GM12878 (cell line): Measurements from ENCODE around the gene ZNF311. TPM values are rescaled to one million over a fixed set of nuclear protein-coding genes. Genes with fewer than 3 reads are reported as not detected.

Experiments
- ATAC-seq: fragments of 200-7000 bp; cut with Tn5 transposase; 3 replicates; pipeline ENCODE4 v1.9.1; 2020; ENCODE audit warnings: mild to moderate bottlenecking, moderate library complexity
- BruUV-seq: library from RNA; stranded (reverse); fragments of 400-500 nt; replicated peaks from 2 replicates; lab custom pipeline; 2021; lab: Mats Ljungman, UMichigan
- CTCF ChIA-PET: fragments of 300-600 bp; sonication (Branson Sonifier 250); formaldehyde crosslinking; extraction: SDS; loops from one replicate; lab custom pipeline; 2021; ENCODE audit warnings: inconsistent platforms; lab: Yijun Ruan, JAX
- POLR2A ChIA-PET: fragments of 350-600 bp; formaldehyde crosslinking; extraction: SDS; loops from one replicate; lab custom pipeline; 2021; ENCODE audit warnings: inconsistent platforms; lab: Charles Lee
- RAD21 ChIA-PET: fragments of 300-600 bp; sonication (Branson Sonifier 250); formaldehyde crosslinking; loops from one replicate; lab custom pipeline; 2023; ENCODE audit warnings: antibody characterized with exemption; ENCODE audit not compliant: unreplicated experiment; lab: Charles Lee
- SMC1A ChIA-PET: fragments of 300-600 bp; sonication (Branson Sonifier 250); formaldehyde crosslinking; loops from one replicate; lab custom pipeline; 2023; ENCODE audit not compliant: unreplicated experiment, uncharacterized antibody; lab: Charles Lee
- DNase-seq: peaks from one replicate; pipeline ENCODE4 v3.0.0-alpha.2; 2011; ENCODE audit warnings: low read depth, low spot score
- FAIRE-seq: peaks from 3 replicates; lab custom pipeline; 2011; peaks lifted over from hg19 to GRCh38; lab: Jason Lieb, UNC
- H2AFZ ChIP-seq: 2 replicates; pipeline ENCODE4 v1.6.0; 2011; ENCODE audit warnings: low read depth, low read length, control low read depth; ENCODE audit not compliant: control insufficient read depth
- H3K27ac ChIP-seq: 2 replicates; pipeline ENCODE4 v1.5.1; 2011; ENCODE audit warnings: control low read depth; ENCODE audit not compliant: control insufficient read depth, insufficient read depth
- H3K27me3 ChIP-seq, 2 experiments: replicated peaks in 1 of 2; 2 replicates each; pipeline versions ENCODE4 v1.6.0 to v1.6.1; 2011; ENCODE audit warnings: low read length in 1 of 2; ENCODE audit not compliant: control insufficient read depth in 2 of 2, insufficient read depth in 2 of 2
- H3K36me3 ChIP-seq, 2 experiments: 2 replicates each; pipeline ENCODE4 v1.5.1; 2011; ENCODE audit warnings: low read length in 1 of 2; ENCODE audit not compliant: control insufficient read depth in 2 of 2, insufficient read depth in 2 of 2
- H3K4me1 ChIP-seq: 2 replicates; pipeline ENCODE4 v1.6.1; 2011; ENCODE audit warnings: mild to moderate bottlenecking, low read length, moderate library complexity, mixed read lengths; ENCODE audit not compliant: control insufficient read depth, insufficient read depth
- H3K4me2 ChIP-seq: 2 replicates; pipeline ENCODE4 v1.6.0; 2011; ENCODE audit warnings: control low read depth; ENCODE audit not compliant: control insufficient read depth, insufficient read depth
- H3K4me3 ChIP-seq: fragments of 200-600 bp; sonication (generic); 2 replicates; pipeline ENCODE4 v1.5.1; 2016
- H3K79me2 ChIP-seq: 2 replicates; pipeline ENCODE4 v1.6.0; 2011; ENCODE audit warnings: low read length; ENCODE audit not compliant: control insufficient read depth, insufficient read depth
- H3K9ac ChIP-seq: 2 replicates; pipeline ENCODE4 v1.8.0; 2011; ENCODE audit warnings: low read length, control low read depth, mixed read lengths; ENCODE audit not compliant: control insufficient read depth, insufficient read depth
- H3K9me3 ChIP-seq: replicated peaks from 3 replicates; pipeline ENCODE4 v1.5.1; 2011; ENCODE audit warnings: mild to moderate bottlenecking, low read length; ENCODE audit not compliant: control insufficient read depth, insufficient read depth
- H4K20me1 ChIP-seq: 2 replicates; pipeline ENCODE4 v1.6.0; 2011; ENCODE audit not compliant: control insufficient read depth, insufficient read depth
- CBX3 ChIP-seq: fragments of 200-600 bp; sonication (generic); IDR thresholded peaks from 2 replicates; pipeline ENCODE4 v1.6.1; 2016; ENCODE audit warnings: low read depth, borderline replicate concordance
- CREB1 ChIP-seq: IDR thresholded peaks from 2 replicates; pipeline ENCODE4 v1.6.1; 2012; ENCODE audit warnings: low read depth, mild to moderate bottlenecking, inconsistent platforms
- GATAD2B ChIP-seq: fragments of 450-650 bp; conservative IDR thresholded peaks from 2 replicates; pipeline ENCODE4 v1.6.1; 2017; ENCODE audit warnings: low read depth, mild to moderate bottlenecking, moderate library complexity
- IKZF2 ChIP-seq, 2 experiments: fragments of 450-650 bp; IDR thresholded peaks; 2 replicates each; pipeline ENCODE4 v1.6.1; 2017; ENCODE audit warnings: mild to moderate bottlenecking in 2 of 2, moderate library complexity in 2 of 2
- NR2C2 ChIP-seq: IDR thresholded peaks from 2 replicates; pipeline ENCODE4 v1.6.1; 2011; ENCODE audit warnings: borderline replicate concordance, low read depth; ENCODE audit not compliant: control insufficient read depth, insufficient read length
- PML ChIP-seq: IDR thresholded peaks from 2 replicates; pipeline ENCODE4 v1.6.1; 2012; ENCODE audit warnings: low read length, inconsistent platforms
- PRDM15 ChIP-seq: fragments of 450-650 bp; formaldehyde crosslinking; IDR thresholded peaks from 2 replicates; pipeline ENCODE4 v1.4.0; 2020; ENCODE audit warnings: mild to moderate bottlenecking, moderate library complexity
- SP1 ChIP-seq: IDR thresholded peaks from one replicate; pipeline ENCODE4 v1.6.1; 2011; ENCODE audit warnings: low read depth, low read length
- STAT3 ChIP-seq: IDR thresholded peaks from 2 replicates; pipeline ENCODE4 v1.6.1; 2011; ENCODE audit warnings: low read depth, low read length, improper control_type of control experiment
- TCF12 ChIP-seq: IDR thresholded peaks from 2 replicates; pipeline ENCODE4 v1.6.1; 2011; ENCODE audit warnings: low read depth, mild to moderate bottlenecking, low read length
- TCF3 ChIP-seq: IDR thresholded peaks from 2 replicates; pipeline ENCODE4 v1.6.1; 2012; ENCODE audit warnings: low read depth, mild to moderate bottlenecking, low read length, borderline replicate concordance; ENCODE audit not compliant: insufficient read depth
- YBX1 ChIP-seq: fragments of 450-650 bp; IDR thresholded peaks from 2 replicates; pipeline ENCODE4 v1.6.1; 2016; ENCODE audit warnings: antibody characterized with exemption
- ZBTB11 ChIP-seq: fragments of 450-650 bp; formaldehyde crosslinking; IDR thresholded peaks from 2 replicates; pipeline ENCODE4 v1.5.0; 2022; ENCODE audit warnings: mild to moderate bottlenecking, missing genetic modification characterization
- ZNF207 ChIP-seq: fragments of 450-650 bp; IDR thresholded peaks from 2 replicates; pipeline ENCODE4 v1.6.1; 2014; ENCODE audit warnings: antibody characterized with exemption, mild to moderate bottlenecking, borderline replicate concordance
- WGBS: methylation state at CpG from one replicate; pipeline ENCODE4 v1.1.6; 2016; ENCODE audit warnings: low lambda C conversion rate; ENCODE audit not compliant: insufficient replicate concordance, insufficient coverage; ENCODE audit errors: missing lambda C conversion rate; 5-methylcytosine and 5-hydroxymethylcytosine counted together
- in situ Hi-C: fragments of 300-500 bp; cut with MboI; formaldehyde crosslinking; loops from 9 replicates; pipeline ENCODE4 v1.14.3; 2018; ENCODE audit warnings: mixed read lengths
- intact Hi-C: fragments of 100-400 bp; cut with micrococcal nuclease; formaldehyde crosslinking; loops from one replicate; pipeline ENCODE4 v1.14.2; 2022; ENCODE audit not compliant: unreplicated experiment
- polyA plus RNA-seq, 11 experiments: library from polyadenylated mRNA; depleted of rRNA in 4 of 11; unstranded in 6 of 11; stranded (reverse) in 5 of 11; fragments of >200 nt; fragmentation: Nextera tagmentation in 4 of 11; fragmentation: Illumina TruSeq in 1 of 11; extraction: Ambion mirVana in 4 of 11; extraction: Trizol in 1 of 11; gene quantifications; 1 replicate in 1 of 11; 2 replicates in 10 of 11; pipeline versions ENCODE4 v1.2.1 to v1.2.3, GENCODE V29; 2011 to 2016; ENCODE audit warnings: inconsistent platforms in 2 of 11, missing spikeins in 2 of 11, low read depth in 1 of 11
- total RNA-seq, 4 experiments: library from RNA; depleted of rRNA in 3 of 4; stranded (reverse); fragments of >200 nt in 3 of 4; fragmentation: Illumina TruSeq in 1 of 4; extraction: Trizol in 1 of 4; gene quantifications; 2 replicates each; pipeline versions ENCODE4 v1.2.1 to v1.2.3, GENCODE V29; 2013 to 2021

The ZNF311 gene
- total and polyA plus RNA-seq, 10 of the 15 experiments (the other 5 are each of a cell fraction or from before 2014, with no cell fraction given) = 0.07 TPM; not detected in 9

GRCh38 chr6:28947067-28947765, 57.9 kb downstream of the ZNF311 start:
- no peak overlapping the region for H2AFZ ChIP-seq
- no peaks in the 10 kb centered on the region for H3K79me2 ChIP-seq
- H4K20me1 ChIP-seq = no peaks in the 10 kb centered on the region
- no peak overlapping the region for H3K27ac ChIP-seq
- H3K9me3 ChIP-seq = no peaks in the 10 kb centered on the region
- no peaks in the 10 kb centered on the region for H3K27me3 ChIP-seq
- no peak overlapping the region for H3K9ac ChIP-seq
- intact Hi-C loops = loop anchor here (10.0 kb wide), 2 partner anchors 552 to 732 kb away; partner anchors contain the start of gene ZSCAN12
- no peak for ATAC-seq
- in situ Hi-C loops = no loop called here
- no peak for DNase-seq
- H3K4me1 ChIP-seq = no peaks in the 10 kb centered on the region; the same call in 1 of the 2 replicates
- ChIA-PET RAD21 (interaction anchor here (0.7 kb wide), 1 partner anchor 300 kb away, joined by 3 read pairs; no protein-coding TSS in a partner anchor), POLR2A (no interaction called here), SMC1A (no interaction called here), CTCF (interaction anchor here (1.0 kb wide), 1 partner anchor 703 kb away, joined by 3 read pairs; no protein-coding TSS in a partner anchor)
- no peak overlapping the region for H3K4me2 ChIP-seq
- WGBS = 40% methylated on average over 6 of the region's 6 CpGs
- H3K4me3 ChIP-seq = no peak overlapping the region
- H3K36me3 ChIP-seq = no peaks in the 10 kb centered on the region
- FAIRE-seq = no peak
- BruUV-seq = no TSS peak
- TF ChIP-seq CBX3 (no peak), ZNF207 (no peak), PML (no peak), STAT3 (no peak), SP1 (no peak), TCF12 (no peak), CREB1 (no peak), PRDM15 (CRISPR knock-in tag) (no peak), GATAD2B (no peak), ZBTB11 (CRISPR knock-in tag) (no peak), YBX1 (no peak), TCF3 (no peak), NR2C2 (no peak), IKZF2 (IDR thresholded peaks at IDR 0.05) (no peak)
